Measurements from ENCODE around the gene PARD6A.
"Not testable (repeated sequence)": the region's sequence is repeated elsewhere in the genome, so short reads cannot be mapped to it uniquely, and the experiment has no call there.

PARD6A gene

GRCh38 chr16:67679935-67680897, 19.5 kb downstream of the PARD6A start:
- Mint-ChIP-seq H3K27me3 (ENCODE audit: low read depth, poor library complexity) (no peaks in the 10 kb centered on the region), H3K9me3 (no peaks in the 10 kb centered on the region), H3K4me3 (no peak overlapping the region), H3K4me1 (peaks cover 6% of the 10 kb centered on the region), H3K36me3 (ENCODE audit: low read depth) (peaks cover 18% of the 10 kb centered on the region), H3K27ac (peak overlapping the region; percentile 51)
- no peak for DNase-seq
- no peak for TF ChIP-seq CTCF (IDR thresholded peaks at IDR 0.05)

- no peak for TF ChIP-seq CTCF (IDR thresholded peaks at IDR 0.05)
- peaks cover 24% of the 10 kb centered on the region for H3K36me3 Mint-ChIP-seq (ENCODE audit: low read depth)
- no peak overlapping the region for H3K4me3 Mint-ChIP-seq
- peaks cover 2% of the 10 kb centered on the region for H3K27me3 Mint-ChIP-seq (ENCODE audit: low read depth, poor library complexity)
- H3K9me3 Mint-ChIP-seq, result no peaks in the 10 kb centered on the region
- DNase-seq, result no peak
- peak overlapping the region; percentile 19 for H3K27ac Mint-ChIP-seq
- peaks cover under 1% of the 10 kb centered on the region for H3K4me1 Mint-ChIP-seq
Observed at GRCh38 chr16:67683767-67684166, 23.0 kb downstream of the PARD6A start.

- Mint-ChIP-seq H3K4me1 (no peaks in the 10 kb centered on the region), H3K27ac (peak overlapping the region; percentile 58), H3K27me3 (ENCODE audit: low read depth, poor library complexity) (peaks cover 2% of the 10 kb centered on the region), H3K4me3 (no peak overlapping the region), H3K36me3 (ENCODE audit: low read depth) (peaks cover 27% of the 10 kb centered on the region), H3K9me3 (no peaks in the 10 kb centered on the region)
- no peak for TF ChIP-seq CTCF (IDR thresholded peaks at IDR 0.05)
- DNase-seq, result no peak
Observed at GRCh38 chr16:67685388-67686112, 24.8 kb downstream of the PARD6A start.

- not testable (repeated sequence) for H3K4me1 Mint-ChIP-seq, H3K9me3 Mint-ChIP-seq, DNase-seq
Observed at GRCh38 chr16:67693517-67694285, 32.9 kb downstream of the PARD6A start.

GRCh38 chr16:67694611-67695010, 33.9 kb downstream of the PARD6A start:
- peaks cover 11% of the 10 kb centered on the region for H3K9me3 Mint-ChIP-seq
- peaks cover 3% of the 10 kb centered on the region for H3K27me3 Mint-ChIP-seq (ENCODE audit: low read depth, poor library complexity)
- no peak for TF ChIP-seq CTCF (IDR thresholded peaks at IDR 0.05)
- H3K4me1 Mint-ChIP-seq, result no peaks in the 10 kb centered on the region
- no peak overlapping the region for H3K4me3 Mint-ChIP-seq
- no peak for DNase-seq
- peak overlapping the region; percentile 4 for H3K27ac Mint-ChIP-seq
- H3K36me3 Mint-ChIP-seq (ENCODE audit: low read depth), result peaks cover 48% of the 10 kb centered on the region

More at GRCh38 chr16:67693517-67694285, 32.9 kb downstream of the PARD6A start:
- not testable (repeated sequence) for H3K27me3 Mint-ChIP-seq (ENCODE audit: low read depth, poor library complexity); H3K27ac Mint-ChIP-seq; H3K4me3 Mint-ChIP-seq
- H3K36me3 Mint-ChIP-seq (ENCODE audit: low read depth), result peaks cover 46% of the 10 kb centered on the region

Measured in nephron progenitor cell (in vitro differentiated cells).